Upper lobe of left lung (tissue), 6 donors: Measurements from ENCODE around the gene ATP6AP2. TPM values are rescaled to one million over a fixed set of nuclear protein-coding genes. Genes with fewer than 3 reads are reported as not detected.
"Not testable (repeated sequence)": the region's sequence is repeated elsewhere in the genome, so short reads cannot be mapped to it uniquely, and the experiment has no call there.

Experiments
- ATAC-seq, 2 donors: fragments of 200-7000 bp; cut with Tn5 transposase; one replicate each; pipeline ENCODE4 v1.9.1; 2022; ENCODE audit warnings: mild to moderate bottlenecking in 2 of 2, moderate library complexity in 2 of 2; ENCODE audit not compliant: low FRiP score in 2 of 2
- DNase-seq, 2 donors: peaks; one replicate each; pipeline ENCODE4 v3.0.0-alpha.2; 2019 to 2020
- H3K27ac ChIP-seq, 4 donors: fragments of 200-600 bp; sonication (generic); one replicate each; pipeline ENCODE4 v1.5.1; 2016 to 2019
- H3K27me3 ChIP-seq, 4 donors: fragments of 200-600 bp; sonication (generic); one replicate each; pipeline ENCODE4 v1.5.1; 2017 to 2019
- H3K36me3 ChIP-seq, 4 donors: fragments of 200-600 bp; sonication (generic); one replicate each; pipeline ENCODE4 v1.5.1; 2016 to 2019
- H3K4me1 ChIP-seq, 4 donors: fragments of 200-600 bp; sonication (generic); one replicate each; pipeline ENCODE4 v1.5.1; 2018 to 2019
- H3K4me3 ChIP-seq, 4 donors: fragments of 200-600 bp; sonication (generic); one replicate each; pipeline ENCODE4 v1.5.1; 2017 to 2019; ENCODE audit warnings: mild to moderate bottlenecking in 2 of 4, moderate library complexity in 1 of 4
- H3K9me3 ChIP-seq, 4 donors: fragments of 200-600 bp; sonication (generic); one replicate each; pipeline ENCODE4 v1.5.1; 2018 to 2019
- EP300 ChIP-seq, 4 donors: sonication (generic); formaldehyde crosslinking; IDR thresholded peaks; one replicate each; pipeline ENCODE4 v1.5.1; 2017; ENCODE audit warnings: antibody characterized with exemption in 4 of 4, control low read depth in 2 of 4
- POLR2A ChIP-seq, 4 donors: fragments of 450-650 bp; IDR thresholded peaks; one replicate each; pipeline ENCODE4 v1.5.1; 2016 to 2017; ENCODE audit warnings: antibody characterized with exemption in 4 of 4, mild to moderate bottlenecking in 2 of 4
- POLR2AphosphoS5 ChIP-seq, 2 donors: sonication (generic); formaldehyde crosslinking; IDR thresholded peaks; one replicate each; pipeline ENCODE4 v1.5.1; 2017; ENCODE audit warnings: antibody characterized with exemption in 2 of 2
- WGBS, 2 donors: methylation state at CpG; one replicate each; pipeline ENCODE4 v1.1.5; 2017 to 2018; 5-methylcytosine and 5-hydroxymethylcytosine counted together
- total RNA-seq, 6 donors: library from RNA; depleted of rRNA in 4 of 6; stranded (reverse); fragments of >200 nt in 4 of 6; gene quantifications; one replicate each; pipeline versions ENCODE4 v1.1.0 to v1.2.1, GENCODE V29; 2016 to 2021
- TF ChIP-seq, protein P1 (sequence below), 6 experiments: fragments of 450-650 bp in 4 of 6; fragments of 200-600 bp in 2 of 6; sonication (generic) in 2 of 6; IDR thresholded peaks; one replicate each; pipeline ENCODE4 v1.5.1; 2016 to 2019; ENCODE audit warnings: antibody characterized with exemption in 6 of 6
- donor health status: DM: no; HTN: no; CAD: no; lungs with moderate emphysema.
- donor health status: DM: no; HTN: yes; CAD: no; lungs with severe emphysema.

The ATP6AP2 gene
- total RNA-seq, 6 donors from 2014 or later = 35.6 to 132 (median 98.4) TPM

DNA sequence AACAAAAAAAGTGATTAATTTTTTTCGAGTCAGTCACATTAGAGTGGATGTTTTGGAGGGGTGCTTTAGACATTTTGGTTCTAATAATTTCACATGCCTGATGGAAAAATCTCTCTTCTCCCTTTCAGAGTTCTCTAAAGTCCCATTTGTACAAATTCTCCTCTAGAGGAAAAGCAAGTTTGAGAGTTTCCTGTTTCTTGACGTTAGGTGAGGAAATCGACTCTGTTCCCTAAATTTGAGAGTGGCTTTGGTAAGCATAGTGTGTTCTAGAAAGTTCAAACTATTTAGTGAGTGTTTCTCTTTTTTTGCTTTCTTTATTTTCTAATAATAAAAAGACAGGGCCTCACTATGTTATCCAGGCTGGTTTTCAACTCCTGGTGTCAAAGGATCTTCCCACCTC is 1.6 kb upstream of the ATP6AP2 start:
- Histone ChIP-seq H3K27ac (peak overlapping the region in 3 of 4 donors; percentile 48 to 92 (median 90)), H3K27me3 (no peaks in the 10 kb centered on the region)
- 54 to 59% methylated on average over 3 of the region's 3 CpGs for WGBS, 2 donors

DNA sequence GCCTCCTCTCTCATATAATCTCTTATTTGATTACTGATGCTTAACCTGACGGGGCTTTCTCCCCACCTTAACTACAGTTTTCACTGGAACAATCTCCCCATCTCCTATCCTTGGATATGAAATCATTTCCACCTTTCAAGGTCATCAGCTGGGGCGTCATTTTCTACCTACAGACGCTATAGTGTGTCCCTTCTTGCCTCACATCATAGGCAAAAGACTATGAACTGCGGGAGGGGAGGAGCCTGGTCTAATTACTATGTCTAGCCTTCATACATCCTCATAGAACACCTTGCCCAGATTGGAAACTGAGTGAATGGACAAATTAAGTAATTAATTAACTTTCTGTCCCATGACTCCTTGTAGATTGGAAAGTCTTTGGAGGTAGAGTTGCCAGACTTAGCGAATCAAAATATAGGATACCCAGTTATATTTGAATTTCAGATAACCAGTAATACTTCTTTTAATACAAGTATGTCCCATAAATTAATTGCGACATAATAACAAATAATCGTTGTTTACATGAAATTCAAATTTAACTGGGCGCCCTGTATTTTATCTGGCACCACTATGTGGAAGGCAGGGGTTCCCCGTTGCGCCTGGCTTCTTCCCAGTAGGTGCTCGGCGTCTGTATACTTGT is 752 bp upstream of the ATP6AP2 start:
- H3K9me3 ChIP-seq = no peaks in the 10 kb centered on the region
- 12 to 33% methylated on average over 12 of the region's 12 CpGs for WGBS, 2 donors
- H3K27me3 ChIP-seq = no peaks in the 10 kb centered on the region
- peak overlapping the region; percentile 41 to 74 (median 71) for H3K4me3 ChIP-seq
- DNase-seq (no peak), ATAC-seq (peak in 1 of 2 donors; percentile 73)
- H3K36me3 ChIP-seq = no peaks in the 10 kb centered on the region
- TF ChIP-seq EP300 (IDR thresholded peaks at IDR 0.05) (no peak), POLR2A (IDR thresholded peaks at IDR 0.05) (no peak), POLR2AphosphoS5 (IDR thresholded peaks at IDR 0.05) (no peak)
- TF ChIP-seq, protein P1, sequence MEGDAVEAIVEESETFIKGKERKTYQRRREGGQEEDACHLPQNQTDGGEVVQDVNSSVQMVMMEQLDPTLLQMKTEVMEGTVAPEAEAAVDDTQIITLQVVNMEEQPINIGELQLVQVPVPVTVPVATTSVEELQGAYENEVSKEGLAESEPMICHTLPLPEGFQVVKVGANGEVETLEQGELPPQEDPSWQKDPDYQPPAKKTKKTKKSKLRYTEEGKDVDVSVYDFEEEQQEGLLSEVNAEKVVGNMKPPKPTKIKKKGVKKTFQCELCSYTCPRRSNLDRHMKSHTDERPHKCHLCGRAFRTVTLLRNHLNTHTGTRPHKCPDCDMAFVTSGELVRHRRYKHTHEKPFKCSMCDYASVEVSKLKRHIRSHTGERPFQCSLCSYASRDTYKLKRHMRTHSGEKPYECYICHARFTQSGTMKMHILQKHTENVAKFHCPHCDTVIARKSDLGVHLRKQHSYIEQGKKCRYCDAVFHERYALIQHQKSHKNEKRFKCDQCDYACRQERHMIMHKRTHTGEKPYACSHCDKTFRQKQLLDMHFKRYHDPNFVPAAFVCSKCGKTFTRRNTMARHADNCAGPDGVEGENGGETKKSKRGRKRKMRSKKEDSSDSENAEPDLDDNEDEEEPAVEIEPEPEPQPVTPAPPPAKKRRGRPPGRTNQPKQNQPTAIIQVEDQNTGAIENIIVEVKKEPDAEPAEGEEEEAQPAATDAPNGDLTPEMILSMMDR (IDR thresholded peaks at IDR 0.05) = no peak
- H3K4me1 ChIP-seq = peaks cover 4 to 10% (median 8%) of the 10 kb centered on the region in 4 donors
- peak overlapping the region; percentile 85 to 96 (median 91) for H3K27ac ChIP-seq

More for the DNA sequence above, 1.6 kb upstream of the ATP6AP2 start:
- Histone ChIP-seq H3K4me3 (no peak overlapping the region), H3K4me1 (peaks cover 4 to 10% (median 8%) of the 10 kb centered on the region in 4 donors), H3K36me3 (no peaks in the 10 kb centered on the region), H3K9me3 (no peaks in the 10 kb centered on the region)
- no peak for ATAC-seq
- no peak for TF ChIP-seq POLR2AphosphoS5 (IDR thresholded peaks at IDR 0.05)
- TF ChIP-seq, protein P1 (IDR thresholded peaks at IDR 0.05) = no peak
- no peak for TF ChIP-seq POLR2A (IDR thresholded peaks at IDR 0.05)
- TF ChIP-seq EP300 (IDR thresholded peaks at IDR 0.05) = no peak
- DNase-seq = no peak

DNA sequence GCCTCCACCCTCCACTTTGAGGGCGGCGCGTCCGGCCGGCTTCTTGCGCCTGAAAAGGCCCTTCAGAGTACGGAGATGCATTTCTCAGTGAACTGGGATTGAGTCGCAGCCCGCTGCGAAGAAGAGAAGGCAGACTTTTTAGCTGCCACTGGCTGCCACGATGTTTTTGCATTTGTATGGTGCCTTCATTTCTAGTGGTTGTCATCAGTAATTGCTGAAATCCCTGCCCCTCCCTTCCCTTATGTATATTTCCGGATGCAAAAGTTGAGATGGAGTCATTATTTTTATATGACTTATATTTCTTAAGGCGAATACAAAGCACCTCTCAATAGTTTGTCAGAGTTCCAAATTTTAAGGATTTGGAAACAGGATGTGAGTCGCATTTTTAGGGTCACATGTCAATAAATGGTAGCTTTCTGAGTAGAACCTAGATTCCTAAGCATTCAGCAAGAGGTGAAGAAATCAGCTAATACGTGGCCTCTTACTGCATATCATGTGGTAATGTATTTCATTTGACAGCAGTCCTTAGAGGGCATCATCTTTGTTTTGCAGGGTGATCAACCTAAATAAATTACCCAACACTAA is 658 bp downstream of the ATP6AP2 start:
- DNase-seq (no peak), ATAC-seq (no peak)
- peak overlapping the region; percentile 23 to 74 (median 71) for H3K4me3 ChIP-seq
- TF ChIP-seq, protein P1 (IDR thresholded peaks at IDR 0.05) = no peak
- no peak for TF ChIP-seq POLR2A (IDR thresholded peaks at IDR 0.05)
- no peak for TF ChIP-seq POLR2AphosphoS5 (IDR thresholded peaks at IDR 0.05)
- TF ChIP-seq EP300 (IDR thresholded peaks at IDR 0.05) = no peak
- H3K27me3 ChIP-seq = no peaks in the 10 kb centered on the region
- 0 to 30% methylated on average over 8 to 15 of the region's 15 CpGs for whole genome bisulfite sequencing, 2 donors
- peak overlapping the region; percentile 85 to 96 (median 91) for H3K27ac ChIP-seq
- H3K9me3 ChIP-seq = no peaks in the 10 kb centered on the region
- H3K36me3 ChIP-seq = no peaks in the 10 kb centered on the region
- peaks cover 4 to 10% (median 8%) of the 10 kb centered on the region in 4 donors for H3K4me1 ChIP-seq

DNA sequence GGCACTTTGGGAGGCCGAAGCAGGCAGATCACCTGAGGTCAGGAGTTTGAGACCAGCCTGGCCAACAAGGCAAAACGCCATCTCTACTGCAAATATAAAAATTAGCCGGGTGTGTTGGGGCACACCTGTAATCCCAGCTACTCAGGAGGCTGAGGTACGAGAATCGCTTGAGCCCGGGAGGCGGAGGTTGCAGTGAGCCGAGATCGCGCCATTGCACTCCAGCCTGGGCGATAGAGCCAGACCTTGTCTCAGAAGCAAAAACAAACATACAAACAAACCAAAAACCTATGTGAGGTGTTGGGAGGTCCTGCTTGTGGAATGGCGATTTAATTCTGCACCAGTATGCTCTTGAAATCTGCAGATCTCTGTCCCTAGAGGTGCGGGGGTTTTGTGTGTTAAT is 1.4 kb downstream of the ATP6AP2 start:
- H3K4me3 ChIP-seq = peak overlapping the region in 1 of 4 donors; percentile 74
- H3K27ac ChIP-seq, H3K27me3 ChIP-seq, ATAC-seq, H3K4me1 ChIP-seq, DNase-seq, H3K9me3 ChIP-seq, H3K36me3 ChIP-seq: not testable (repeated sequence)
- 90 to 93% methylated on average over 12 to 13 of the region's 13 CpGs for WGBS, 2 donors

DNA sequence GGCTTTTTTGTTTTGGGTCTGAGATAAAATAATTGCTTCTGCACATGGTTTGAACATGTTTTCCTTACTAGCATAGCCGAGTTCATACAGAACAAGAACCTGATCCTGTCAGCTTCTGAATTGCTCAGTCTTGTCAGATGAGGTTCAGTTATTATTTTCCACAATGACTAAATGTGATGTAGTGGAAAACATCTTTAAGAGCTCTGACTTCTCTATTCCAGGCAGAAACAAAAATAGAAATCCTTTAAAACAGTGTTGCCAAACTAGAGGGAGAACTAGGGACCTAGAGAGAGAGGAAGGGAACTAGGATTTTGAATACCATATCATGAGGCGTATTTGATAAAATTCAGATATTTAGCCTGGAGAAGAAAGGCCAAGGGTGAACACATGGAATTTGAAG is 2.0 kb downstream of the ATP6AP2 start:
- H3K27me3 ChIP-seq = no peaks in the 10 kb centered on the region
- ATAC-seq (no peak), DNase-seq (no peak)
- no peak overlapping the region for H3K4me3 ChIP-seq
- 80 to 89% methylated on average over 2 of the region's 2 CpGs for WGBS, 2 donors
- no peaks in the 10 kb centered on the region for H3K9me3 ChIP-seq
- no peak for TF ChIP-seq POLR2AphosphoS5 (IDR thresholded peaks at IDR 0.05)
- no peak for TF ChIP-seq EP300 (IDR thresholded peaks at IDR 0.05)
- no peak for TF ChIP-seq POLR2A (IDR thresholded peaks at IDR 0.05)
- TF ChIP-seq, protein P1 (IDR thresholded peaks at IDR 0.05) = no peak
- peaks cover 4 to 10% (median 8%) of the 10 kb centered on the region in 4 donors for H3K4me1 ChIP-seq
- no peaks in the 10 kb centered on the region for H3K36me3 ChIP-seq
- no peak overlapping the region for H3K27ac ChIP-seq

DNA sequence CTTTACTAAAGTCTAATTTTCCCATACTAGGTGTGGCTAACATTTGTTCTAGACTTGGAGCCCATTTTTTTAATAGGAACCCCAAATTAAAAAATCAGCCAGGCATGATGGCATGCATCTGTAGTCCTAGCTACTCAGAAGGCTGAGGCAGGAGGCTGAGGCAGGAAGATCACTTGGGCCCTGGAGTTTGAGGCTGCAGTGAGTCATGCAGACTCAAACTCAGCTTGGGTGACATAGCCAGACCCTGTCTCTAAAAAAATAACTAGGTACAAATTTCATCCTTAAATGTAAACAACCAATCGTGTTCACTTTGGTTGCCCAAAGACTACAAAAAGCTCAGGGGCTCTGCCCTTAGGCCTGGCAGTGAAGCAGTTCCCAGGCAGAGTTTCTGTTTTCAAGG is 6.9 kb downstream of the ATP6AP2 start:
- peaks cover 0 to 29% (median 6%) of the 10 kb centered on the region in 4 donors for H3K36me3 ChIP-seq
- 38 to 45% methylated on average over 1 of the region's 1 CpG for WGBS, 2 donors
- H3K4me3 ChIP-seq, DNase-seq, H3K4me1 ChIP-seq, H3K9me3 ChIP-seq, H3K27me3 ChIP-seq, H3K27ac ChIP-seq, ATAC-seq: not testable (repeated sequence)

DNA sequence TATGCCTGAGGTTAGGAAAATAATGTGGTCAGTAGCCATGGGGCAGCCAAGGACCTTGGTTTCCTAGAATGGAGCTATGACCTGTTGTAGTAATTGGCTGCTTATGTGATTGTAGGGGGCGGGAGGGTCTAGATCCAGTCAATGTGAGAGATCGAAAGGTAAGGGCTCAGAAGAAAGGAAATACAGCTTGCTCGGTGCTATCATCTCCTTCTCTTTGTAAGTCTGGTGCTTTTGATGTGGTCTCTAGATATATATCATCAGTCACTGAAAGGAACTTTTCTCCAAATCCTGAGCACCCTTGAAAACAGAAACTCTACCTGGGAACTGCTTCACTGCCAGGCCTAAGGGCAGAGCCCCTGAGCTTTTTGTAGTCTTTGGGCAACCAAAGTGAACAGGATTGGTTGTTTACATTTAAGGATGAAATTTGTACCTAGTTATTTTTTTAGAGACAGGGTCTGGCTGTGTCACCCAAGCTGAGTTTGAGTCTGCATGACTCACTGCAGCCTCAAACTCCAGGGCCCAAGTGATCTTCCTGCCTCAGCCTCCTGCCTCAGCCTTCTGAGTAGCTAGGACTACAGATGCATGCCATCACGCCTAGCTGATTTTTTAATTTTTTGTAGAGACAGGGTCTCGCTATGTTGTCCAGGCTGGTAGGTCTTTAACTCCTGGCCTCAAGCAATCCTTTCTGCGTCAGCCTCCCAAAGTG is 9.0 kb downstream of the ATP6AP2 start:
- not testable (repeated sequence) for ATAC-seq, H3K27me3 ChIP-seq
- H3K36me3 ChIP-seq = peaks cover 0 to 38% (median 6%) of the 10 kb centered on the region in 4 donors

More for the DNA sequence above, 9.0 kb downstream of the ATP6AP2 start:
- not testable (repeated sequence) for H3K4me3 ChIP-seq, DNase-seq, H3K4me1 ChIP-seq, H3K27ac ChIP-seq, H3K9me3 ChIP-seq
- 87 to 92% methylated on average over 6 of the region's 6 CpGs for WGBS, 2 donors
